ENCODE results near the gene TMEM200B. TPM values are rescaled to one million over a fixed set of nuclear protein-coding genes. Genes with fewer than 3 reads are reported as not detected.
A peak's percentile ranks its signal among the peaks of the same experiment; 100 is the strongest.

The TMEM200B gene
- total RNA-seq, 1 donor = 14.2 TPM

DNA sequence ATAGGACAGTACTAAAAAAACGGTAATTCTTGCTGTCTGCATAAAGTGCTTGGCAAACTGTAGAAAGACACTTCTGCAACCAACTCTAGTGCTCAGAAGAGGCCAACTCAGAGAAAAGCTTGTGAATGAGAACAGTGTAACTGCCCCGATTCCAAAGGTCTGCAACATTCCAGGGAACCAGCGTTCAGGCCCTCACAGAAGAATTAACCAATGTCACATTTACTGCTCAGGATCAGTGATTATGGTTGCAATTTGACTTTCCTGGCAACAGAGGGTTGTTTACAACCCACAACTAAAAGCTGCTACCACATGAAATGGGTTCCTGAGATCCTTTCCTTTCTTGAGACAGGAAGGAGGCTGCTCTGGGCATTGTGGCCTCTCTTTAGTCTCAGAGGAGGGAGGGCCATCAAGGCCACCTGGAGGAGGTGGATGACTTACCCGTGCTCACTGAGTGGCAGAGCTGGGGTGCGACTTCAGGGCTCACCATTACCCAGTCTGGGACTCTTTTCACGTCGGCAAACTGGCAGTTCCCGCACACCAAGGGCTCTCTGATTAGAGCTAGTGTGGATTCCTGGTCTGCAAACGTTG lies 42.7 kb upstream of the TMEM200B start:
- H3K4me3 ChIP-seq (ENCODE audit: low read depth, low read length) = no peak overlapping the region
- peak; percentile 19 for DNase-seq (ENCODE audit: low read depth)
- TF ChIP-seq, protein P1, sequence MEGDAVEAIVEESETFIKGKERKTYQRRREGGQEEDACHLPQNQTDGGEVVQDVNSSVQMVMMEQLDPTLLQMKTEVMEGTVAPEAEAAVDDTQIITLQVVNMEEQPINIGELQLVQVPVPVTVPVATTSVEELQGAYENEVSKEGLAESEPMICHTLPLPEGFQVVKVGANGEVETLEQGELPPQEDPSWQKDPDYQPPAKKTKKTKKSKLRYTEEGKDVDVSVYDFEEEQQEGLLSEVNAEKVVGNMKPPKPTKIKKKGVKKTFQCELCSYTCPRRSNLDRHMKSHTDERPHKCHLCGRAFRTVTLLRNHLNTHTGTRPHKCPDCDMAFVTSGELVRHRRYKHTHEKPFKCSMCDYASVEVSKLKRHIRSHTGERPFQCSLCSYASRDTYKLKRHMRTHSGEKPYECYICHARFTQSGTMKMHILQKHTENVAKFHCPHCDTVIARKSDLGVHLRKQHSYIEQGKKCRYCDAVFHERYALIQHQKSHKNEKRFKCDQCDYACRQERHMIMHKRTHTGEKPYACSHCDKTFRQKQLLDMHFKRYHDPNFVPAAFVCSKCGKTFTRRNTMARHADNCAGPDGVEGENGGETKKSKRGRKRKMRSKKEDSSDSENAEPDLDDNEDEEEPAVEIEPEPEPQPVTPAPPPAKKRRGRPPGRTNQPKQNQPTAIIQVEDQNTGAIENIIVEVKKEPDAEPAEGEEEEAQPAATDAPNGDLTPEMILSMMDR (IDR thresholded peaks at IDR 0.05; ENCODE audit: insufficient read depth, low read depth, low read length) = no peak

DNA sequence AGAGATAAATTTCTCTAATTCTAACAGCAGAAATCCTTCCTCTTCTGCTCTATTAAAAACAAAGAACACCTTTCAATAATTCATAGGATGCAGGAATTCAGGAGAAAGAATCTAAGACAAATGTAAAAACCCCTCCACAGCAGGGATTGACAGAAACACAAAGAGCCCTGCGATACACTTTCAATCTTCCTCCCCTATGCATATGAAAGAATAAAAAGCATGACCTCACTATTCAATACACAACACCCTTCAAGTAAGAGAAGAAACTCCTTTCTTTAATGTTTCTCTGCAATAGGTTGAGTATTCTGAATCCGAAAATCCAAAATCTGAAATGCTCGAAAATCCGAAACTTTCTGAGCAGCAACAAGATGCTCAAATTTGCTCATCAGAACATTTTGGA lies 40.9 kb upstream of the TMEM200B start:
- TF ChIP-seq, protein P1 (IDR thresholded peaks at IDR 0.05; ENCODE audit: insufficient read depth, low read depth, low read length) = no peak
- no peak overlapping the region for H3K4me3 ChIP-seq (ENCODE audit: low read depth, low read length)
- no peak for DNase-seq (ENCODE audit: low read depth)

DNA sequence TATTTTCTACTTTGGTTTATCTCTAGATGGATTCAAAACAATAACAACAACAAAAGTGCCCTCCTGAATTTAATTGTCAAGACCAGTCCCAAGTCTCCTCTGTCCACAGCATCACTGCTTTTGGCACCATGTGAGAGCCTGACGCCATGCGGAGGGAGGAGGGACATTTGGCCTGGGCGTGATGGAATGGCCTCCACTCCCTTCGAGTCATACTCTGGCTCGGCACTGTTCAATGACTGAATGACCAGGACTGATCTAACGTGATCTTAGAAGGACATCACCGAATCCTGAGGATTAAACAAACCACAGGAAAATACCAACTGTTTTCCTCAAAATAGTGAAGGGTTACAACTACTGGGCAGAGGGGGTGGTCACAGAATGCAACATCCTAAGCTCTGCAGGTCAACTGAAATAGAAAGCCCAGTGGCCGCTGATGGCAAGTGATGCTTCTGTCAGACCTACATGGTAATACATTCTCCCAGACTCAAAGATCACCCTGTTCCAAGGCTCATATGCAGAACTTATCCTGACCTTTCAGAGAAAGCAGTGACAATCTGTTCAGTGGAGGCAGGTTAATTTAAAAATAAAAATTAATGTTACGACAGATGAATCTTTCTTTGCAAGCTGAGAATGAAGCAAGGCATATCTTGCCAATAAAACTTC lies 38.9 kb upstream of the TMEM200B start:
- TF ChIP-seq, protein P1 (IDR thresholded peaks at IDR 0.05; ENCODE audit: insufficient read depth, low read depth, low read length) = no peak
- peak; percentile 18 for DNase-seq (ENCODE audit: low read depth)
- H3K4me3 ChIP-seq (ENCODE audit: low read depth, low read length) = no peak overlapping the region

GRCh38 chr1:29162025-29162424 lies 38.3 kb upstream of the TMEM200B start:
- no peak overlapping the region for H3K4me3 ChIP-seq (ENCODE audit: low read depth, low read length)
- DNase-seq (ENCODE audit: low read depth) = peak; percentile 50
- TF ChIP-seq, protein P1 (IDR thresholded peaks at IDR 0.05; ENCODE audit: insufficient read depth, low read depth, low read length) = no peak

- no peak for DNase-seq (ENCODE audit: low read depth)
- H3K4me3 ChIP-seq (ENCODE audit: low read depth, low read length) = no peak overlapping the region
- TF ChIP-seq, protein P1 (IDR thresholded peaks at IDR 0.05; ENCODE audit: insufficient read depth, low read depth, low read length) = no peak
Observed at GRCh38 chr1:29159773-29160172, 36.1 kb upstream of the TMEM200B start.

DNA sequence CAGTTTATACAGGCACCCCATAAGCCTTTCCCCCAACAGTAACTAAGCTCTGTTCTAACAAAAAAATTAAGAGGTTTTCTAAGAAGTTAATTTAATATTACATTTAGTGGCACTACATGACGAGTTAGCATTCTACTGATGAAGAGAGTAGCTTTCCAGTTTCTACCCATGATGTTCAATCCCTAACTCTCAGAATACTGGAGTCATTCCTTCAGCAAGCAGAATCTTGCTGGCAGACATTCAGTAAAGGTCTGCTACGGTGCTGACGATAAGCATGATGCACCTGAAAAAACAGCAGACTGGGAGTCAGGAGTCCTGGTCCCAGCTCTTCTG lies 33.5 kb upstream of the TMEM200B start:
- no peak for DNase-seq (ENCODE audit: low read depth)
- TF ChIP-seq, protein P1 (IDR thresholded peaks at IDR 0.05; ENCODE audit: insufficient read depth, low read depth, low read length) = no peak

More for the DNA sequence above, 33.5 kb upstream of the TMEM200B start:
- no peak overlapping the region for H3K4me3 ChIP-seq (ENCODE audit: low read depth, low read length)
